GM12878 (cell line): ENCODE results near the gene RARRES1.

Source experiments
- CHD4 ChIP-seq: fragments of 200-600 bp; sonication (generic); IDR thresholded peaks from 2 replicates; pipeline ENCODE4 v1.6.1; 2016; ENCODE audit warnings: mild to moderate bottlenecking
- EP300 ChIP-seq, 2 experiments: fragments of 150-350 bp in 1 of 2; IDR thresholded peaks; 2 replicates each; pipeline ENCODE4 v1.6.1; 2011 to 2012; ENCODE audit warnings: low read depth in 2 of 2, low read length in 2 of 2, borderline replicate concordance in 1 of 2, improper control_type of control experiment in 1 of 2, inconsistent platforms in 1 of 2; ENCODE audit not compliant: control insufficient read depth in 1 of 2
- GABPA ChIP-seq: IDR thresholded peaks from 2 replicates; pipeline ENCODE4 v1.6.1; 2014; ENCODE audit warnings: antibody characterized with exemption, low read depth, mild to moderate bottlenecking, inconsistent platforms
- KAT2A ChIP-seq: conservative IDR thresholded peaks from 2 replicates; pipeline ENCODE4 v1.6.1; 2011; ENCODE audit warnings: low read depth, low read length; ENCODE audit not compliant: control insufficient read depth
- MYC ChIP-seq: IDR thresholded peaks from 2 replicates; pipeline ENCODE4 v1.6.1; 2011; ENCODE audit warnings: mild to moderate bottlenecking, low read length, moderate library complexity, inconsistent platforms; ENCODE audit not compliant: insufficient read depth, insufficient replicate concordance, insufficient read length, severe bottlenecking
- NR2C2 ChIP-seq: IDR thresholded peaks from 2 replicates; pipeline ENCODE4 v1.6.1; 2011; ENCODE audit warnings: borderline replicate concordance, low read depth; ENCODE audit not compliant: control insufficient read depth, insufficient read length
- NRF1 ChIP-seq: conservative IDR thresholded peaks from 2 replicates; pipeline ENCODE4 v1.6.1; 2011; ENCODE audit warnings: mild to moderate bottlenecking, low read depth, low read length, improper control_type of control experiment
- POLR2A ChIP-seq: IDR thresholded peaks from 2 replicates; pipeline ENCODE4 v1.6.1; 2011; ENCODE audit warnings: low read depth, mild to moderate bottlenecking, low read length
- RBBP5 ChIP-seq: fragments of 200-600 bp; sonication (generic); conservative IDR thresholded peaks from 2 replicates; pipeline ENCODE4 v1.6.1; 2016
- SIN3A ChIP-seq: IDR thresholded peaks from 2 replicates; pipeline ENCODE4 v1.6.1; 2012; ENCODE audit warnings: low read depth, low read length, improper control_type of control experiment
- ZNF24 ChIP-seq: fragments of 450-650 bp; IDR thresholded peaks from 2 replicates; pipeline ENCODE4 v1.6.1; 2017; ENCODE audit warnings: antibody characterized with exemption, mild to moderate bottlenecking
- TF ChIP-seq, protein P1 (sequence below), 3 experiments: IDR thresholded peaks in 2 of 3; conservative IDR thresholded peaks in 1 of 3; 2 replicates each; pipeline ENCODE4 v1.5.1; 2011; ENCODE audit warnings: low read depth in 3 of 3, low read length in 3 of 3, mild to moderate bottlenecking in 3 of 3, control low read depth in 2 of 3, moderate library complexity in 2 of 3, inconsistent platforms in 1 of 3, mixed read lengths in 1 of 3; ENCODE audit not compliant: control insufficient read depth in 2 of 3, insufficient read depth in 1 of 3; ENCODE audit errors: extremely low read depth in 1 of 3
- TF ChIP-seq, protein P2 (sequence below): IDR thresholded peaks from 2 replicates; pipeline ENCODE4 v1.6.1; 2011; ENCODE audit warnings: borderline replicate concordance, low read depth, mild to moderate bottlenecking, moderate library complexity, low read length; ENCODE audit not compliant: insufficient read depth, poor library complexity, severe bottlenecking
- TF ChIP-seq, protein P3 (sequence below): IDR thresholded peaks from 2 replicates; pipeline ENCODE4 v1.6.1; 2012; ENCODE audit warnings: low read length, inconsistent platforms

DNA sequence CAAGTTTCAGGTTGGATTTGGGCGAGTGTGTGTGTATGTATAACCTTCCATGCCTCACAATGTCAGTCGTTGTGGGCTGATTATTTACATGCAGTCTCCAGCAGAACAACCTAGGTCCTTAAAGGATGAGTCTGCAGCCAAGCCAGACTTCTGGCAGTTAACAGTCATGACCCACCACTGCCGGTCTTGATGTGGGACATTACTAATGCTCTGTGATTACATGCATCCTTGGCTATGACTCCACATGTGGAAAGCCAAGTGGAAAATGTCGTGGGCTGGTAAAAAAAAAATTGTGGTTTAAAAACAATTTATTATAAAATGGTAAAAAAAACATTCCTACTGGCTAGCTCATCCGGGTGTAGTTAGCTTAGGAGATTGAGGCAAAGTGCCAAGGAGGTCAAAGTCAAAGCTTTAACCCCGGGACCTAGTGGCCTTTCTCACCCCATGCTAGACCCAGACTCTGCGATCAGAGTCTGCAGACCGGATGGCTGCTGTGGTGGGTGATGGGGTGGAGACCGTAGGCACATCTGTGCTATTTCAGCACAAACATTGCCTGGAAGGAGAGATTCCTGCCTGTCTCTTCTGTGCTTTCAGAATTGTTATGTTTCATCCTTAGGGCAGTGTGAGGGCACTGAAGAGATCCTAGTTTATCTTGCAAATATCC lies 6.8 kb downstream of the RARRES1 start:
- TF ChIP-seq, protein P1, sequence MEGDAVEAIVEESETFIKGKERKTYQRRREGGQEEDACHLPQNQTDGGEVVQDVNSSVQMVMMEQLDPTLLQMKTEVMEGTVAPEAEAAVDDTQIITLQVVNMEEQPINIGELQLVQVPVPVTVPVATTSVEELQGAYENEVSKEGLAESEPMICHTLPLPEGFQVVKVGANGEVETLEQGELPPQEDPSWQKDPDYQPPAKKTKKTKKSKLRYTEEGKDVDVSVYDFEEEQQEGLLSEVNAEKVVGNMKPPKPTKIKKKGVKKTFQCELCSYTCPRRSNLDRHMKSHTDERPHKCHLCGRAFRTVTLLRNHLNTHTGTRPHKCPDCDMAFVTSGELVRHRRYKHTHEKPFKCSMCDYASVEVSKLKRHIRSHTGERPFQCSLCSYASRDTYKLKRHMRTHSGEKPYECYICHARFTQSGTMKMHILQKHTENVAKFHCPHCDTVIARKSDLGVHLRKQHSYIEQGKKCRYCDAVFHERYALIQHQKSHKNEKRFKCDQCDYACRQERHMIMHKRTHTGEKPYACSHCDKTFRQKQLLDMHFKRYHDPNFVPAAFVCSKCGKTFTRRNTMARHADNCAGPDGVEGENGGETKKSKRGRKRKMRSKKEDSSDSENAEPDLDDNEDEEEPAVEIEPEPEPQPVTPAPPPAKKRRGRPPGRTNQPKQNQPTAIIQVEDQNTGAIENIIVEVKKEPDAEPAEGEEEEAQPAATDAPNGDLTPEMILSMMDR (IDR thresholded peaks at IDR 0.05 in 2 of 3, conservative IDR thresholded peaks at IDR 0.05 in 1 of 3; ENCODE audit: control insufficient read depth in 2 of 3, extremely low read depth in 1 of 3, insufficient read depth in 1 of 3, low read depth in 3 of 3, low read length in 3 of 3): no peak
- TF ChIP-seq GABPA: no peak
- TF ChIP-seq, protein P2, sequence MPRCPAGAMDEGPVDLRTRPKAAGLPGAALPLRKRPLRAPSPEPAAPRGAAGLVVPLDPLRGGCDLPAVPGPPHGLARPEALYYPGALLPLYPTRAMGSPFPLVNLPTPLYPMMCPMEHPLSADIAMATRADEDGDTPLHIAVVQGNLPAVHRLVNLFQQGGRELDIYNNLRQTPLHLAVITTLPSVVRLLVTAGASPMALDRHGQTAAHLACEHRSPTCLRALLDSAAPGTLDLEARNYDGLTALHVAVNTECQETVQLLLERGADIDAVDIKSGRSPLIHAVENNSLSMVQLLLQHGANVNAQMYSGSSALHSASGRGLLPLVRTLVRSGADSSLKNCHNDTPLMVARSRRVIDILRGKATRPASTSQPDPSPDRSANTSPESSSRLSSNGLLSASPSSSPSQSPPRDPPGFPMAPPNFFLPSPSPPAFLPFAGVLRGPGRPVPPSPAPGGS: no peak
- no peak for TF ChIP-seq SIN3A
- TF ChIP-seq ZNF24: no peak
- TF ChIP-seq, protein P3, sequence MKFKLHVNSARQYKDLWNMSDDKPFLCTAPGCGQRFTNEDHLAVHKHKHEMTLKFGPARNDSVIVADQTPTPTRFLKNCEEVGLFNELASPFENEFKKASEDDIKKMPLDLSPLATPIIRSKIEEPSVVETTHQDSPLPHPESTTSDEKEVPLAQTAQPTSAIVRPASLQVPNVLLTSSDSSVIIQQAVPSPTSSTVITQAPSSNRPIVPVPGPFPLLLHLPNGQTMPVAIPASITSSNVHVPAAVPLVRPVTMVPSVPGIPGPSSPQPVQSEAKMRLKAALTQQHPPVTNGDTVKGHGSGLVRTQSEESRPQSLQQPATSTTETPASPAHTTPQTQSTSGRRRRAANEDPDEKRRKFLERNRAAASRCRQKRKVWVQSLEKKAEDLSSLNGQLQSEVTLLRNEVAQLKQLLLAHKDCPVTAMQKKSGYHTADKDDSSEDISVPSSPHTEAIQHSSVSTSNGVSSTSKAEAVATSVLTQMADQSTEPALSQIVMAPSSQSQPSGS: no peak
- TF ChIP-seq NR2C2: no peak
- TF ChIP-seq NRF1: no peak
- TF ChIP-seq EP300 (IDR thresholded peaks at IDR 0.05; ENCODE audit: borderline replicate concordance in 1 of 2, control insufficient read depth in 1 of 2, low read depth in 2 of 2, low read length in 2 of 2): no peak
- no peak for TF ChIP-seq CHD4
- TF ChIP-seq POLR2A: no peak
- TF ChIP-seq MYC: no peak
- no peak for TF ChIP-seq RBBP5
- TF ChIP-seq KAT2A: no peak
